Measurements from ENCODE around the gene MIS12.

Gene MIS12, protein sequence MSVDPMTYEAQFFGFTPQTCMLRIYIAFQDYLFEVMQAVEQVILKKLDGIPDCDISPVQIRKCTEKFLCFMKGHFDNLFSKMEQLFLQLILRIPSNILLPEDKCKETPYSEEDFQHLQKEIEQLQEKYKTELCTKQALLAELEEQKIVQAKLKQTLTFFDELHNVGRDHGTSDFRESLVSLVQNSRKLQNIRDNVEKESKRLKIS

DNA sequence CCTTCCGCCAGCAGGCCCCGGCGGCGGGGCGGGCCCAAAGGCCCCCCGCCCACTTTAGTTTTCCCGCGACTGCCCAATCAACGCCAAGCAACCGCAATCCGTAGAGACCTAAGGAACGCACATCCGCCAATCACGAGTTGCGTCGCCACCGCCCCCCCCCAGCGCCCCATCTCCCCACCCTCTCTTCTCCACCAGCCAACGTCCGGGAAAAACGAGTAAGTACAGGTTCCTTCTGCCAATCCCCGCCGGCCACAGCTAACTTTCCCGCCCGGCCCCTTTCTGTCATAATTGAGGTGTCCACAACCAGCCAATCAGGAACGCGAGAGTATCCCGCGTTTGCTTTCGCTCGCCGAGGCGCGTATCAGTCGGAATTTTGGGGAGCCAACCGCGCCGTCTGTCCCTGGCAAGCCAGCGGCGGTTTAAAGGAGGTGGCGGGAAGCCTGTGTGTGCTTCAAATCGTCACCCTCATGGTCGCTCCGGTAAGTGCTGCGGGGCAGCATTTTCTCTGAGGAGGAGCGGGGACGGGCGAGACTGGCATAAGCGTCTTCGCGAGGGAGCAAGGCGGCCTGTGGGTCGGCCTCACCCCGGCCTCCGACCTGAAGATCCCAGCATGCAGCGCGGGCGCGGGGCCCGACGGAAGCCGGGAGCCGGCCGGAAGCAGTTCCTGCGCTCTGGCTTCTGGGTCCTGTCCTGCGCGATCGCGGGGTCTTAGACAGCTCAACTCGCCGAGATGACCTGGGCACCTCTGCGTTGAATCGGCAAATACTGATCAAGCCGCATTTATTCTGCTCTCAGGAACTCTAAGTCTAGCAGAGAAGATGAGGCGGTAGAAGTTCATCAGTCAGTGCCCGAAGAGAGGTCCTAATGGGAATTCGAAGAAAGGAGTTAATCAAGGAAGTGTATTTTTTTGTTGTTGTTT lies at the start of gene MIS12:
TSS of gene MIS12 (plus strand) at position 361 of the 919 bp plus-strand sequence. CDS start 2,297 bp downstream, outside the sequence.
- H3K9ac ChIP-seq (ENCODE audit: low read depth in 1 of 2, low read length in 2 of 2), result peak within 1 kb of the TSS; percentile 91 to 97
- H3K27me3 ChIP-seq (ENCODE audit: control insufficient read depth in 1 of 2, insufficient read depth in 2 of 2, low read length in 2 of 2), result no peaks in the 10 kb centered on the region
- no peaks in the 10 kb centered on the region for H3K9me3 ChIP-seq (ENCODE audit: control insufficient read depth in 1 of 2, low read length in 2 of 2)
- H3K4me3 ChIP-seq (ENCODE audit: low read depth in 1 of 2, low read length in 2 of 2), result peak within 1 kb of the TSS; percentile 89 to 98
- H3K4me1 ChIP-seq (ENCODE audit: control insufficient read depth in 1 of 2, insufficient read depth in 2 of 2, low read length in 2 of 2), result peaks cover 19 to 21% of the 10 kb centered on the region in 2 donors
- H3K27ac ChIP-seq (ENCODE audit: low read depth, low read length), result peak within 1 kb of the TSS; percentile 99
- H3K36me3 ChIP-seq (ENCODE audit: control insufficient read depth in 1 of 2, insufficient read depth in 2 of 2, low read length in 2 of 2), result peaks cover 13 to 49% of the 10 kb centered on the region in 2 donors

DNA sequence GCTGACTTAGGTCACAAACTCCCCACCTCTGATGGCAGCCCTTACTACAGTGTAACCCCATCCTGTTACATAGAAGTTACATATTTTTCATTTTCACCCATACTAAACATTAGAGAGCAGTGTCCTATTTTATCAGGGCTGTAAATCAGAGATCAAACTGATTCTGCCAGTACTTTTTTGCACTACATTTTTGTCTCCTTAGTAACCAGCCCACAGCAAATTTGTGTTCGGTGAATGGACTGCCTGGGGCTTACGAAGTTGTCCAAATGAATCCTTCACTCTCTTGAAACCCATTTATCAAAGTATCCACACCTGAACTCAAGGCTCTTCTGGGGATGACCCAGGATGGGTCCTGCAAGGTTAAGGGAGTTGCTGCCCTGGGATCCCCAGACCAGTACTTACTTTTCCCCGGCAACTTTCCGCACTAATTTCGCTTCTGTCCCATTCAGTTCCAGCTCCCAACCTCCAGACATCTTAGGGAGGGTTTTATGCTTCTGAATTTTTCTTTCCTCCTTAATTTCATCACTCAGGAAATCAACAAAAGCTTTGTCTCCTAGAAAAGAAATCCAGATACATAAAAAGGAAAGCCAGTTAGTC lies 48.5 kb upstream of the MIS12 start:
- H3K27me3 ChIP-seq (ENCODE audit: control insufficient read depth in 1 of 2, insufficient read depth in 2 of 2, low read length in 2 of 2), result no peaks in the 10 kb centered on the region
- H3K4me3 ChIP-seq (ENCODE audit: low read depth in 1 of 2, low read length in 2 of 2), result peak overlapping the region; percentile 84 to 85
- H3K36me3 ChIP-seq (ENCODE audit: control insufficient read depth in 1 of 2, insufficient read depth in 2 of 2, low read length in 2 of 2), result peaks cover 17 to 42% of the 10 kb centered on the region in 2 donors
- no peaks in the 10 kb centered on the region for H3K9me3 ChIP-seq (ENCODE audit: control insufficient read depth in 1 of 2, low read length in 2 of 2)
- H3K9ac ChIP-seq (ENCODE audit: low read depth in 1 of 2, low read length in 2 of 2), result peak overlapping the region; percentile 67 to 81
- peaks cover 20 to 21% of the 10 kb centered on the region in 2 donors for H3K4me1 ChIP-seq (ENCODE audit: control insufficient read depth in 1 of 2, insufficient read depth in 2 of 2, low read length in 2 of 2)
- no peak overlapping the region for H3K27ac ChIP-seq (ENCODE audit: low read depth, low read length)

DNA sequence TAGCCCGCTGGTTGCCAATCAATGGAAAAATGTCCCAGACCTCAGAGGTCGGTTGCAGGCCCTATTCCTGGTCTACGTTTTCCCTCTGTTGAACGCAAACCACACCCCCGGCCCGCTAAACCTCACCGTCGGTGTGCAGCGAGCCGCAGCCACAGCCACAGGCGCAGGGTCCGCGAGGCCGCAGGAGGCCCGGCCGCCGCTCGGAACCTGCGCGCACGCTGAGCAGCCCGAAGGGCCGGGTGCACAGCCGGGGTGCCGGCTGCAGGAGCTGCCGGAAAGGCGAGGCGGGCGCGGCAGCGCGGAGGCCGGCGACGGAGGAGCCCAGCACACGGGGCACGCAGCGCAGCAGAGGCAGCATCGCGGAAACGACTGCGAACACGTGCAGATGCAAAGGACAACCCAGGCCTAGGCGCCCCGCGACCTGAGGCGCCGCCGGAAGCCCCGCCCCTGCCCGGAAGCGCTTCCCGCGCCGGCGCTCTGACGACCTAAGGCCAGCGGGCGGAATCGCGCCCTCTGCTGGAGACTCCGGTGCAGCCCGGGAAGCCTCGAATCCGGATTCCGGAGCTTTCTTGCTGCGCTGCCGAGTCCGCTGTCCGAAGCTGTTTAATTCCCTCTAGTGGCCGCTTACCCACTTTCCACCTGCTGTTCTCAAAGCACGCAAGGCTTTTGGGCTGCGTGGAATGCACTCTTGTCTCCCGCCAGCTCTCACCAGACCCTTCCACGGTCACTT lies 47.5 kb upstream of the MIS12 start, which contains the start of gene C1QBP:
TSS of gene C1QBP (minus strand) at position 440 of the 730 bp plus-strand sequence. CDS start at position 358, 82 bp downstream.
- no peaks in the 10 kb centered on the region for H3K27me3 ChIP-seq (ENCODE audit: control insufficient read depth in 1 of 2, insufficient read depth in 2 of 2, low read length in 2 of 2)
- peak within 1 kb of the TSS; percentile 80 to 81 for H3K9ac ChIP-seq (ENCODE audit: low read depth in 1 of 2, low read length in 2 of 2)
- H3K27ac ChIP-seq (ENCODE audit: low read depth, low read length), result peak within 1 kb of the TSS; percentile 7
- peak within 1 kb of the TSS; percentile 84 to 85 for H3K4me3 ChIP-seq (ENCODE audit: low read depth in 1 of 2, low read length in 2 of 2)
- peaks cover 17 to 40% of the 10 kb centered on the region in 2 donors for H3K36me3 ChIP-seq (ENCODE audit: control insufficient read depth in 1 of 2, insufficient read depth in 2 of 2, low read length in 2 of 2)
- no peaks in the 10 kb centered on the region for H3K9me3 ChIP-seq (ENCODE audit: control insufficient read depth in 1 of 2, low read length in 2 of 2)
- peaks cover 20 to 21% of the 10 kb centered on the region in 2 donors for H3K4me1 ChIP-seq (ENCODE audit: control insufficient read depth in 1 of 2, insufficient read depth in 2 of 2, low read length in 2 of 2)

DNA sequence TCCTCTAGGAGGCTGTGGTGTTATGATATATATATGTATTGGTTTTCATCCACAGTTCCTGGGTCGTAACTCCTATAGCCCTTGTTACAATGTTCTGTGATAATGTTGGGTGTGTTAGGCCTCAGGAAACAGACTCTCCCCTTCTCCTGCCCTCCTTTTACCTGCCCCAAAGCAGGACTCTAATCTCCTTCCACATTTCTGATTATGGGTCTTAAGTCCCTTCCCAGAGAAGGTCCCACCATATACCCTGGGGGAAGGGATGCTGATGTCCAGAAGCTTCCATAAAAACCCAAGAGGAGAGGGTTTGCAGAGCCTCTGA lies 47.0 kb upstream of the MIS12 start:
- H3K4me1 ChIP-seq (ENCODE audit: control insufficient read depth in 1 of 2, insufficient read depth in 2 of 2, low read length in 2 of 2), result peaks cover 20 to 21% of the 10 kb centered on the region in 2 donors
- H3K9ac ChIP-seq (ENCODE audit: low read depth in 1 of 2, low read length in 2 of 2), result peak overlapping the region; percentile 80 to 81
- H3K27me3 ChIP-seq (ENCODE audit: control insufficient read depth in 1 of 2, insufficient read depth in 2 of 2, low read length in 2 of 2), result no peaks in the 10 kb centered on the region
- H3K9me3 ChIP-seq (ENCODE audit: control insufficient read depth in 1 of 2, low read length in 2 of 2), result no peaks in the 10 kb centered on the region
- peaks cover 19 to 40% of the 10 kb centered on the region in 2 donors for H3K36me3 ChIP-seq (ENCODE audit: control insufficient read depth in 1 of 2, insufficient read depth in 2 of 2, low read length in 2 of 2)
- H3K27ac ChIP-seq (ENCODE audit: low read depth, low read length), result peak overlapping the region; percentile 7
- peak overlapping the region; percentile 84 to 85 for H3K4me3 ChIP-seq (ENCODE audit: low read depth in 1 of 2, low read length in 2 of 2)

DNA sequence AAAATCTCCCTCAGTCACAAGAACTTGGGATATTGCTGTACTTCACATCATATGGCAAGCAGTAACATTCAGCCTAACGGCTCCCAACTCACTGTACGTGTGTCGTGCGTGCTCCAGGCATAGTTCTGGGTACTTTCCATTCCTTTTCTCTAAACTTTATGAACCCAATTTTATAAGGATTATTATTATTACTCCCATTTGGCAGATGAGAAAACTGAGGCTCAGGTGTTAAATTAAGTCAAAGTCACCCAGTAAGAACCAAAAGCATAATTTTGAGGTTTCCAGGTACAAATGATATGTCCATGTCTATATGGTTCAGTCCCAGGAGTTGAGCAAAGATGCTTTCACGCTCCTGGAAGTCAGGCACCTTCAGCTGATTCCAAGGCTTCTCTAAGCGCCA lies 42.6 kb upstream of the MIS12 start:
- no peak overlapping the region for H3K4me3 ChIP-seq (ENCODE audit: low read depth in 1 of 2, low read length in 2 of 2)
- H3K27ac ChIP-seq (ENCODE audit: low read depth, low read length), result no peak overlapping the region
- peaks cover 24 to 52% of the 10 kb centered on the region in 2 donors for H3K36me3 ChIP-seq (ENCODE audit: control insufficient read depth in 1 of 2, insufficient read depth in 2 of 2, low read length in 2 of 2)
- H3K9me3 ChIP-seq (ENCODE audit: control insufficient read depth in 1 of 2, low read length in 2 of 2), result no peaks in the 10 kb centered on the region
- H3K27me3 ChIP-seq (ENCODE audit: control insufficient read depth in 1 of 2, insufficient read depth in 2 of 2, low read length in 2 of 2), result no peaks in the 10 kb centered on the region
- H3K9ac ChIP-seq (ENCODE audit: low read depth in 1 of 2, low read length in 2 of 2), result no peak overlapping the region
- H3K4me1 ChIP-seq (ENCODE audit: control insufficient read depth in 1 of 2, insufficient read depth in 2 of 2, low read length in 2 of 2), result peaks cover 5% of the 10 kb centered on the region in 2 donors

GRCh38 chr17:5444209-5444608 lies 42.2 kb upstream of the MIS12 start:
- no peak overlapping the region for H3K4me3 ChIP-seq (ENCODE audit: low read depth in 1 of 2, low read length in 2 of 2)
- H3K4me1 ChIP-seq (ENCODE audit: control insufficient read depth in 1 of 2, insufficient read depth in 2 of 2, low read length in 2 of 2), result peaks cover 5% of the 10 kb centered on the region in 2 donors
- H3K36me3 ChIP-seq (ENCODE audit: control insufficient read depth in 1 of 2, insufficient read depth in 2 of 2, low read length in 2 of 2), result peaks cover 24 to 55% of the 10 kb centered on the region in 2 donors
- no peaks in the 10 kb centered on the region for H3K27me3 ChIP-seq (ENCODE audit: control insufficient read depth in 1 of 2, insufficient read depth in 2 of 2, low read length in 2 of 2)
- no peaks in the 10 kb centered on the region for H3K9me3 ChIP-seq (ENCODE audit: control insufficient read depth in 1 of 2, low read length in 2 of 2)
- H3K9ac ChIP-seq (ENCODE audit: low read depth in 1 of 2, low read length in 2 of 2), result no peak overlapping the region
- H3K27ac ChIP-seq (ENCODE audit: low read depth, low read length), result no peak overlapping the region

DNA sequence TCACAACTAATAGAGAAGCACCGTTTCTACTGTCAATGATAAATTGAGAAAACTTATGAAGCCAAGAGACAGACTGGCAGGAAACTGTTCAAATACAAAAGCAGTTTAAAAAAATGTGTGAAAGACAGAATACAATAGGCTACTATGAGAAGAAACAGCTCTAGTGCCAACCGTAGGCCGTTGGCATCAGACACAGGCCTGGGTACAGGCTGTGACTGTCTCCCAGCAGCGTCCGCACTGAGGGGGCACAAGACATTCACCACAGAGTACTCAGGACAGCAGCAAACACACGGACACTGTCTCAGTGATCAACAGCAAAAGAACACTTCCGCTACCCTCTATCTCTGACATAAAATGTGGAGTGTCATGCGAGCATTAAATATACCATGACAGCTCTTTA lies 39.6 kb upstream of the MIS12 start:
- Histone ChIP-seq H3K27ac (ENCODE audit: low read depth, low read length) (no peak overlapping the region), H3K9ac (ENCODE audit: low read depth in 1 of 2, low read length in 2 of 2) (no peak overlapping the region)

GRCh38 chr17:5464717-5465507 lies 21.5 kb upstream of the MIS12 start:
- Histone ChIP-seq H3K36me3 (ENCODE audit: control insufficient read depth in 1 of 2, insufficient read depth in 2 of 2, low read length in 2 of 2) (peaks cover 0 to 11% of the 10 kb centered on the region in 2 donors), H3K4me3 (ENCODE audit: low read depth in 1 of 2, low read length in 2 of 2) (no peak overlapping the region), H3K27ac (ENCODE audit: low read depth, low read length) (no peak overlapping the region), H3K9ac (ENCODE audit: low read depth in 1 of 2, low read length in 2 of 2) (no peak overlapping the region), H3K27me3 (ENCODE audit: control insufficient read depth in 1 of 2, insufficient read depth in 2 of 2, low read length in 2 of 2) (no peaks in the 10 kb centered on the region), H3K4me1 (ENCODE audit: control insufficient read depth in 1 of 2, insufficient read depth in 2 of 2, low read length in 2 of 2) (peaks cover 8 to 13% of the 10 kb centered on the region in 2 donors), H3K9me3 (ENCODE audit: control insufficient read depth in 1 of 2, low read length in 2 of 2) (no peaks in the 10 kb centered on the region)

More for the DNA sequence above, 39.6 kb upstream of the MIS12 start:
- Histone ChIP-seq H3K4me1 (ENCODE audit: control insufficient read depth in 1 of 2, insufficient read depth in 2 of 2, low read length in 2 of 2) (no peaks in the 10 kb centered on the region), H3K27me3 (ENCODE audit: control insufficient read depth in 1 of 2, insufficient read depth in 2 of 2, low read length in 2 of 2) (no peaks in the 10 kb centered on the region), H3K9me3 (ENCODE audit: control insufficient read depth in 1 of 2, low read length in 2 of 2) (no peaks in the 10 kb centered on the region), H3K4me3 (ENCODE audit: low read depth in 1 of 2, low read length in 2 of 2) (no peak overlapping the region), H3K36me3 (ENCODE audit: control insufficient read depth in 1 of 2, insufficient read depth in 2 of 2, low read length in 2 of 2) (peaks cover 24 to 71% of the 10 kb centered on the region in 2 donors)

- no peak overlapping the region for H3K9ac ChIP-seq (ENCODE audit: low read depth in 1 of 2, low read length in 2 of 2)
- no peak overlapping the region for H3K4me3 ChIP-seq (ENCODE audit: low read depth in 1 of 2, low read length in 2 of 2)
- no peaks in the 10 kb centered on the region for H3K36me3 ChIP-seq (ENCODE audit: control insufficient read depth in 1 of 2, insufficient read depth in 2 of 2, low read length in 2 of 2)
- peaks cover 8 to 13% of the 10 kb centered on the region in 2 donors for H3K4me1 ChIP-seq (ENCODE audit: control insufficient read depth in 1 of 2, insufficient read depth in 2 of 2, low read length in 2 of 2)
- H3K27ac ChIP-seq (ENCODE audit: low read depth, low read length), result no peak overlapping the region
- no peaks in the 10 kb centered on the region for H3K27me3 ChIP-seq (ENCODE audit: control insufficient read depth in 1 of 2, insufficient read depth in 2 of 2, low read length in 2 of 2)
- H3K9me3 ChIP-seq (ENCODE audit: control insufficient read depth in 1 of 2, low read length in 2 of 2), result no peaks in the 10 kb centered on the region
Observed at GRCh38 chr17:5466295-5466694, 20.1 kb upstream of the MIS12 start.
